ENCODE data around the gene ACACA.
"Not testable (repeated sequence)": the region's sequence is repeated elsewhere in the genome, so short reads cannot be mapped to it uniquely, and the experiment has no call there.

ACACA gene

DNA sequence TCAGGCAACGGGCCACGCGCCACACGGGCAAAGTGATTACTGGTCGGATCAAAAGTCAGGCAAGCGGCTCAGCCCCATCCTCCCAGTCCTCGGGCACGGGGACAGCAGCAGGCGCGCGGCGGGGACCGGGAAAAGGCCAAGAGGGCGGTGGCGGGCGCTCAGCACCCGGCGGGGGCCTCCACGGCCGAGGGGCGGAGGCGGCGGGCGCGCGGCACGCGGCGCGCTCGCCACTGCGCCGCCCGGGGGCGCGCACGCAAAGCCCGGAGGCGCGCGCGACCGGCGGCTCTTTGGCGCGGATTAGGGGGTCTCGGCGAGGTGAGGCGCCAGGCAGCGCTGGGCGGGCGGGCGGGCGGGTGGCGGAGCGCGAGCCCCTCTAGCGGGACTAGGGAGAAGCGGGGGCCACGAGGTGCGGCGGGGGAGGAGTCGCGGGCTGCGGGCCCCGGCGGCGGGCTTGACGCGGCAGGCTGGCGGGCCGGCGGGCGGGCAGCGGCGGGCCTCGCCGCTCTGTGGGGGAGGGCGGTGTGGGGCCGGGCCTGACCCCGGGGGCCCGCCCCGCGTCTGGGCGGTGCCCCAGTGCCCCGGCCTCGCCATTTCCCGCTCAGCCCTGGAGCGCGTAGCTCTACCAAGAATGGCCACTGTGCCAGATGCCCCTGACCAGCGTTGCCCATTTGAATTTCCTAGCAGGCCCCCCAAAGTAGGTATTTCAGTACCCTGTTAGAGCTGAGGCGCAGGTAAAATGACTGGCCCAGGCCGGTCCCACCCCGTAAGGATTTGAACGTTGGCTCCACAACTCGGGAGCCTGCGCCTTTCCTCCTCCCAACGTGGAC lies at the start of gene ACACA, which contains the start of gene TADA2A:
Gene ACACA (minus strand): TSS at position 202 of the 827 bp plus-strand sequence. CDS start 537 bp downstream, outside the sequence.
Gene TADA2A (plus strand): TSS at position 252 of the 827 bp plus-strand sequence. CDS start 4,480 bp downstream, outside the sequence.
- peak; percentile 57 for DNase-seq

DNA sequence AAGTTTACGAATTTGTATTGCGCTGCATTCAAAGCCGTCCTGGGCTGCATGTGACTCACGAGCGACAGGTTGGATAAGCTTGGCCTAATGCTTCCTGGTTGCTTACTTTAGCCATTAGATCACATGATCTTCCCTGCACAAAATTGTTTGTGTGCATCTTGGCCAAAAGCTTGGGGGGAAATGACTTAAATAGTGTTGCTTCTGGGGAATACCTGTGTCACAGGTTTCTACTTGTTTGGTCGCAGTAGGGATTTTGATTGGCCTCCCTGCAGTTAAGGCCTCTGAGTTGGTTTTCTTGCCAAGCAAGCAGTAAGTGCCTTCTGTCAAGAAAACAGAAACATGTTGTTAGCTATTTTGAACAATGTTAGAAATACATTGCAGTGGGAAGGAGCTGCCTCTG lies 43.5 kb upstream of the ACACA start:
- DNase-seq = no peak

GRCh38 chr17:37447641-37448040 lies 41.0 kb upstream of the ACACA start:
- no peak for DNase-seq

- DNase-seq = no peak
Measured at GRCh38 chr17:37446027-37446426, 39.4 kb upstream of the ACACA start.

DNA sequence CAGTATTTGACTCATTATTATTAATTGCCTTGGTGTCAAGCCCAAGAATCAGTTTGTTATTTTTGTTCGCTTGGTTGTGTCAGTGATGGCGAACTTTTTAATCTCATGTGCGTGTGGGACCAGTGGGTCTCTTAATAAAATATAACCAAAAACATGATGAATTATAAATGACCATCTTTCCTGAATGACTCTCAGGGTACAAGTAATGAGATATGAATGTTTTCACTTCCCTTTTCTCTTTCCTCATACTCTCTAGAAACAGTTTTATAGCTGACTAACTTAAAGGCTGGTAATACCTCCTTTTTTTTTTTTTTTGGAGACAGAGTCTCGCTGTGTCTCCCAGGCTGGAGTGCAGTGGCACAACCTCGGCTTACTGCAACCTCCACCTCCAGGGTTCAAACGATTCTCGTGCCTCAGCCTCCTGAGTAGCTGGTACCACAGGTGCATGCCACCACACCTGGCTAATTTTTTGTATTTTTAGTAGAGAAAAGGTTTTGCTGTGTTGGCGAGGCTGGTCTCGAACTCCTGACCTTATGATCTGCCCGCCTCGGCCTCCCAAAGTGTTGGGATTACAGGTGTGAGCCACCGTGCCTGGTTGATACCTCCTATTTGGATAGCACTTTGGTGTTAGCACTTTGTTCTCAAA lies 34.9 kb upstream of the ACACA start:
- DNase-seq = not testable (repeated sequence)

DNA sequence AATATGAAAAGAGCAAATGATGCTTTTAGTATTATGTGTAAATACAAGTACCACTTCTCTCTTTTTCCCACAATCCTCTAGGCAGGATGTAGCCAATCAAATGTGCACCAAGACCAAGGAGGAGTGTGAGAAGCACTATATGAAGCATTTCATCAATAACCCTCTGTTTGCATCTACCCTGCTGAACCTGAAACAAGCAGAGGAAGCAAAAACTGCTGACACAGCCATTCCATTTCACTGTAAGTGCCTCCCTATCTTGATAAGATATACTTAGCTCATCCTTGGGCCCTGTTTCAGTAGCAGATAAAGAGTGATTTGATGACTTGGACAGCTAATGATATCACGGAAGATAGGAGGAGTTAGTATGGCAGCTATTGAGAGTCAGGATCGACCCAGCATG lies 33.8 kb upstream of the ACACA start:
- DNase-seq = no peak

- no peak for DNase-seq
Measured at GRCh38 chr17:37438141-37438540, 31.5 kb upstream of the ACACA start.

GRCh38 chr17:37432671-37433070 lies 26.0 kb upstream of the ACACA start:
- no peak for DNase-seq

GRCh38 chr17:37430051-37430627 lies 23.5 kb upstream of the ACACA start:
- DNase-seq = no peak

GRCh38 chr17:37429453-37429852 lies 22.8 kb upstream of the ACACA start:
- DNase-seq = no peak

- DNase-seq = no peak
Measured at GRCh38 chr17:37429039-37429438, 22.4 kb upstream of the ACACA start.

DNA sequence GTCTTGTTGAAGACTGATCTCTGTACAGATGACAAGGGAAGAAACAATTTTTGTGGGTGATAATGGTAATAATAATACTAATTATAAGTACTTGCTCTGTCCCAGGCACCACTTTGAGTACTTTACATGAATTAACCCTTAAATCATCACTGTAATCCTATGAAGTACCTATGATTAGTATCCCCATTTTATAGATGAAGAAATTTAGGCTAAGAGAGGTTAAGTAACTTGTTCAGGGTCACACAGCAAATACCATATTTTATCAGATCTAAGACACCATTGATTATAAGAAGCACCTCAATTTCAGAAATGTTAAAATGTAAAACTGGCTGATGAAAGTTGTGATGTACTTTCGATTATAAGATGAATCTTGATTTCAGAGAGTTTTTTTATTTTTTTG lies 18.6 kb upstream of the ACACA start:
- no peak for DNase-seq

DNA sequence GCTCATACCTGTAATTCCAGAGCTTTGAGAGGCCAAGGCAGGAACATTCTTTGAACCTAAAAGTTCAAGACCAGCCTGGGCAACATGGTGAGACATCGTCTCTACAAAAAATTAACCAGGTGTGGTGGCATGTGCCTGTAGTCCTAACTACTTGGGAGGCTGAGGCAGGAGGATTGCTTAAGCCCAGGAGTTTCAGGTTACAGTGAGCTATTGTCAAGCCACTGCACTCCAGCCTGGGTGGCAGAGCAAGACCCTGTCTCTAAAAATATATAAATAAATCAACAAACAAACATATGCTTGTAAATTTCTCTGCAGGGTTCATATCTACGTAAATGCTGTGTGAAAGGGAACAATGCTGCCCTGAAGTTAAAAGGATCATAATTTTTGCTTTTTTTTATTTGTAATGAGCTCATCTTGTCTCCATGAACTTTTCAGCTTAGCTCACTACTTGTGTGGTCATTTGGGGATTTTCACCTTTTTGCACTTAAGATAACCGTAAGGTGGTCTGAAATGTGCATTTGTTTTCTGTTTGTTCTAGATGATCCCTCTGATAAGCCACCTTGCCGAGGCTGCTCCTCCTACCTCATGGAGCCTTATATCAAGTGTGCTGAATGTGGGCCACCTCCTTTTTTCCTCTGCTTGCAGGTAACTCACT lies 16.5 kb upstream of the ACACA start:
- no peak for DNase-seq

DNA sequence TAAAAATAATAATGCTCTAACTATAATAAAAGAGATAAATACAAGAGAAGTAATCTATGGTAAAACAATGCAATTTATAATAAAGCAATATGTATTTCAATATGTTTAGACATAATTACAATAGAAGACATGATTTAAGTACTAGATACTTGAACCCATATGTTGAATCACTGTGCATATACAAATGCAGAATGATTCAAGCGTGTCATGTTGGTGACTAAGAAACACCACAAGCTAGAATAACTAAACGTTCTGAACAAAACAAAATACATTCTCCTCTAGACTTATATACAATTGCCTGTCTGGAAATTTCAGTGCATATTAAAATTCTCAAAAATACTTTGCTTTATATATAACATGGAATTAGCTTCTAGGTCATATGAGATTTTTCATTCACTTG lies 11.2 kb upstream of the ACACA start:
- DNase-seq = no peak

- no peak for DNase-seq
Measured at GRCh38 chr17:37413875-37414519, 7.4 kb upstream of the ACACA start.

GRCh38 chr17:37410357-37410756 lies 3.7 kb upstream of the ACACA start:
- DNase-seq = no peak

DNA sequence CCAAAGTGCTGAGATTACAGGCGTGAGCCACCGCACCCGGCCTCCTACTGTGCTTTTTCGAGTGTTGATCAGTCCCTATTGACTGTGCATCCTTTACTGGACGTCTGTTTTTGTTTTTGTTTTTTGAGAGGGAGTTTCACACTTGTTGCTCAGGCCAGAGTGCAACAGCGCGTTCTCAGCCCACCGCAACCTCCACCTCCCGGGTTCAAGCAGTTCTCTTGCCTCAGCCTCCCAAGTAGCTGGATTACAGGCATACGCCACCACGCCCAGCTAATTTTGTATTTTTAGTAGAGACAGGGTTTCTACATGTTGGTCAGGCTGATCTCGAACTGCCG lies 1.5 kb upstream of the ACACA start:
- not testable (repeated sequence) for DNase-seq

DNA sequence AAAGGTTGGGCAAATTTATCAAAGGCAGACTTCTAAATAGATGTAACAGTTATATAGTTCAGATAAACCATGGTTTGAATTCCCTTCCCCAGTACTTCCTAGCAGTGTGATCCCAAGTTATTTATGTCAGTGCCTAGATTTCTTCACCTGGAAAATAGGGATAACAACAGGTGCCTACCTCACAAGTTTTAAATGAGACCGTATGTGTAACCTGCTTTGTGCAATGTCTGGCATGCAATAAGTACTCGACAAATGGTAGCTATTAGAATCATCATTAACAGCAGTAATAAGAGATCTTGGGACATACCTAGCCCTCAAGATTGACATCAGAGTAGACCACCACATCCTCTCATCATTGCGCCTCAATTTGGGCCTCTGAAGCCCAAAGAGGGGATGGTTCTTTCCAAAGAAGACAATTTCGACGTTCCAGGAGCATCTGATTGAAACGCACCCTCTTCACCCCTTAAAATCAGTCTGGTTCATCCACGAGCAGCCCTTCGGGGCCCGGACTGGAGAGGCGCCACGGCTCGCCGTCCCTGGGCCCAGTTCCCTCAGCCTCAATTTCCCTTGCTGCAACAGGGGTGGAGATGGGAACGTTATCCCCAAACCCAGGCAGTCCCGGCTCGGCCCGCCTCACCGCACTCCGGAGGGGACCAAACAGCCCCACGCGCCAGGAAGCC lies 541 bp downstream of the ACACA start:
- DNase-seq = no peak

DNA sequence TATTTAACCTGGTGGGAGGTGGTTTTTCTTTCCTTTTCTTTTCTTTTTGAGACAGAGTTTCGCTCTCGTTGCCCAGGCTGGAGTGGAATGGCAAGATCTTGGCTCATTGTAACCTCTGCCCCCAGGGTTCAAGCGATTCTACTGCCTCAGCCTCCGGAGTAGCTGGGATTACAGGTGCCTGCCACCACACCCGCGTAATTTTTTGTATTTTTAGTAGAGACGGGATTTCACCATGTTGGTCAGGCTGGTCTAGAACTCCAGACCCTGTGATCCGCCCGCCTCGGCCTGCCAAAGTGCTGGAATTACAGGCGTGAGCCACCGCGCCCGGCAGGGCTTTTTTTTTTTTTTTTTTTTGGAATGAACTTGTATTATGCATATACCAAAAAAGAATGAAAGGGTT lies 1.1 kb downstream of the ACACA start:
- not testable (repeated sequence) for DNase-seq

DNA sequence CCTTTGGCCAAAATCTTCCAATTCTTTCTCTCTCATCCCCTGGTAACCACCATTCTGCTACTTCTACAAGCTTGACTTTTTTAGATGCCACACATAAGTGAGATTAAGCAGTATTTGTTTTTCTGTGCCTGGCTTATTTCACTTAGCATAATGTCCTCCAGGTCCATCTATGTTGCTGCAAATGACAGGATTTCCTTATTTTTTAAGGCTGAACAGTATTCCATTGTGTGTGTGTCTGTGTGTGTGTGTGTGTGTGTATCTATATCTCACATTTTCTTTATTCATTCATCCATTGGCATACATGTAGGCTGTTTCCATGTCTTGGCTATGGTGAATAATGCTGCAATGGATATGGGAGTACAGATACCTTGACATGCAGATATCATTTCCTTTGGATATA lies 6.1 kb downstream of the ACACA start:
- DNase-seq = no peak

DNA sequence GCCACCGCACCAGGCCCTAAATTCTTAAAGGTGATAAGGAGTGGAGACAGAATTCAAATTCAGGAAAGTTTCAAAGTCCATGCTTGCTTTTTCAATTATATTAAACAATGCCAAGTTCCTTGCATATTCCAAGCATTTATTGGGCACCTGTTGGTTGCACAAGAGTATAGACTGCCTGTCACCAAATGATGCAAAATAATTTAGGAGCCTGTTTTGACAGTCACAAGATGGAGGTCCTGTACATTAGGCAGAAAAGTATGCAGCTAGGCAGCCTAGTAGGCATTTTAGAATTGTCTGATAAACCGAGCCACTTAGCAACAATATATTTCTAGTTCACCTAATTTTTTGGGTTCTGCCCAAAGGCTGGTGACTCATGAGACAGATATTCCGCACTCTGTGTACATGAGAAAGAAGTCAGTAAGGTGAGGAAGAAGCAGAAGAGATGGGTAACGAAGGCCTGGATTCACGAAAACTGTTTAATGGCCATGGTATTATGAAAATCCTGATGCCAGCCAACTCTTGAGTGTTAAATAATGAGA lies 7.3 kb downstream of the ACACA start:
- DNase-seq = no peak

GRCh38 chr17:37393352-37393751 lies 13.3 kb downstream of the ACACA start:
- DNase-seq = no peak
